OCI-LY3 (cell line): ENCODE data around the gene SMAGP.
"Not testable (repeated sequence)": the region's sequence is repeated elsewhere in the genome, so short reads cannot be mapped to it uniquely, and the experiment has no call there.

Source experiments
- H2AFZ ChIP-seq: fragments of 200-600, 300-600 bp; shearing (Covaris generic); 2 replicates; pipeline ENCODE4 v1.6.0; 2014; ENCODE audit warnings: antibody characterized with exemption, low read depth, low read length
- H3K27ac ChIP-seq: fragments of 200-600, 300-600 bp; sonication (generic); 2 replicates; pipeline ENCODE4 v1.5.1; 2014; ENCODE audit warnings: mild to moderate bottlenecking, low read length, moderate library complexity, mixed read lengths
- H3K27me3 ChIP-seq: fragments of 200-600, 300-600 bp; sonication (generic); 2 replicates; pipeline ENCODE4 v1.6.1; 2014; ENCODE audit warnings: low read depth, low read length, mixed read lengths
- H3K36me3 ChIP-seq: fragments of 200-600, 300-600 bp; sonication (generic); replicated peaks from 2 replicates; pipeline ENCODE3; 2014; ENCODE audit warnings: low read depth, low read length, mixed read lengths
- H3K4me1 ChIP-seq: fragments of 300-600, 200-600 bp; sonication (generic); 2 replicates; pipeline ENCODE4 v1.6.1; 2014; ENCODE audit warnings: low read length, mixed read lengths
- H3K4me2 ChIP-seq: fragments of 200-600, 300-600 bp; sonication (generic); 2 replicates; pipeline ENCODE4 v1.6.1; 2014; ENCODE audit warnings: low read length, mixed read lengths
- H3K4me3 ChIP-seq: fragments of 300-600, 200-600 bp; sonication (generic); 2 replicates; pipeline ENCODE4 v1.5.1; 2014; ENCODE audit warnings: antibody characterized with exemption, mild to moderate bottlenecking, low read length, moderate library complexity
- H3K79me2 ChIP-seq: fragments of 300-600, 200-600 bp; shearing (Covaris generic); 2 replicates; pipeline ENCODE4 v1.6.1; 2014; ENCODE audit warnings: mild to moderate bottlenecking, low read length, mixed read lengths
- H3K9ac ChIP-seq: fragments of 300-600, 200-600 bp; shearing (Covaris generic); 2 replicates; pipeline ENCODE4 v1.6.0; 2014; ENCODE audit warnings: mild to moderate bottlenecking, low read length, moderate library complexity
- H3K9me3 ChIP-seq: fragments of 200-600, 300-600 bp; shearing (Covaris generic); 2 replicates; pipeline ENCODE4 v1.6.1; 2014; ENCODE audit warnings: low read length, mixed read lengths; ENCODE audit not compliant: insufficient read depth
- H4K20me1 ChIP-seq: fragments of 200-600, 300-600 bp; sonication (generic); 2 replicates; pipeline ENCODE4 v1.6.1; 2016; ENCODE audit warnings: low read length, mixed read lengths; ENCODE audit not compliant: insufficient read depth
- EZH2phosphoT487 ChIP-seq: fragments of 200-600 bp; shearing (Covaris generic); IDR thresholded peaks from 2 replicates; pipeline ENCODE4 v1.6.1; 2018; ENCODE audit warnings: antibody characterized with exemption, mixed run types, low read depth
- TF ChIP-seq, protein P1 (sequence below): fragments of 200-600, 300-600 bp; sonication (generic); IDR thresholded peaks from 2 replicates; pipeline ENCODE4 v1.5.1; 2014; ENCODE audit warnings: antibody characterized with exemption, low read length, low read depth

SMAGP gene

DNA sequence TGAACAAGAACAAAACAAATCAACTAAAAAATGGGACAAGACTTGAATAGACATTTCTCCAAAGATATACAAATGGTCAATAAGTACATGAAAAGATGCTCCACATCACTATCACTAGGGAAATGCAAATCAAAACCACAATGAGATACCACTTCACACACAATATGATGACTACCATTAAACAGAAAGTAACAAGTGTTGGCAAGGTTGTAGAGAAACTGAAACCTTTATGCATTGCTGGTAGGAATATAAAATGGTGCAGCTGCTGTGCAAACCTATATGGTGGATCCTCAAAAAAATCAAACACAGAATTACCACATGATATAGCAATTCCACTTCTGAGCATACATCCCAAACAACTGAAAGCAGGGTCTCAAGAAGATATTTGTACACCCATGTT lies 5.2 kb downstream of the SMAGP start:
- Histone ChIP-seq H3K27me3 (no peaks in the 10 kb centered on the region), H4K20me1 (no peaks in the 10 kb centered on the region), H3K9me3 (no peaks in the 10 kb centered on the region), H3K36me3 (no peaks in the 10 kb centered on the region), H3K4me1 (peaks cover 4% of the 10 kb centered on the region; the same call in 1 of the 2 replicates), H3K4me2 (no peak overlapping the region), H3K4me3 (no peak overlapping the region), H3K79me2 (no peaks in the 10 kb centered on the region), H3K9ac (no peak overlapping the region), H3K27ac (no peak overlapping the region), H2AFZ (no peak overlapping the region)
- TF ChIP-seq, protein P1, sequence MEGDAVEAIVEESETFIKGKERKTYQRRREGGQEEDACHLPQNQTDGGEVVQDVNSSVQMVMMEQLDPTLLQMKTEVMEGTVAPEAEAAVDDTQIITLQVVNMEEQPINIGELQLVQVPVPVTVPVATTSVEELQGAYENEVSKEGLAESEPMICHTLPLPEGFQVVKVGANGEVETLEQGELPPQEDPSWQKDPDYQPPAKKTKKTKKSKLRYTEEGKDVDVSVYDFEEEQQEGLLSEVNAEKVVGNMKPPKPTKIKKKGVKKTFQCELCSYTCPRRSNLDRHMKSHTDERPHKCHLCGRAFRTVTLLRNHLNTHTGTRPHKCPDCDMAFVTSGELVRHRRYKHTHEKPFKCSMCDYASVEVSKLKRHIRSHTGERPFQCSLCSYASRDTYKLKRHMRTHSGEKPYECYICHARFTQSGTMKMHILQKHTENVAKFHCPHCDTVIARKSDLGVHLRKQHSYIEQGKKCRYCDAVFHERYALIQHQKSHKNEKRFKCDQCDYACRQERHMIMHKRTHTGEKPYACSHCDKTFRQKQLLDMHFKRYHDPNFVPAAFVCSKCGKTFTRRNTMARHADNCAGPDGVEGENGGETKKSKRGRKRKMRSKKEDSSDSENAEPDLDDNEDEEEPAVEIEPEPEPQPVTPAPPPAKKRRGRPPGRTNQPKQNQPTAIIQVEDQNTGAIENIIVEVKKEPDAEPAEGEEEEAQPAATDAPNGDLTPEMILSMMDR, result no peak
- TF ChIP-seq EZH2phosphoT487, result no peak

DNA sequence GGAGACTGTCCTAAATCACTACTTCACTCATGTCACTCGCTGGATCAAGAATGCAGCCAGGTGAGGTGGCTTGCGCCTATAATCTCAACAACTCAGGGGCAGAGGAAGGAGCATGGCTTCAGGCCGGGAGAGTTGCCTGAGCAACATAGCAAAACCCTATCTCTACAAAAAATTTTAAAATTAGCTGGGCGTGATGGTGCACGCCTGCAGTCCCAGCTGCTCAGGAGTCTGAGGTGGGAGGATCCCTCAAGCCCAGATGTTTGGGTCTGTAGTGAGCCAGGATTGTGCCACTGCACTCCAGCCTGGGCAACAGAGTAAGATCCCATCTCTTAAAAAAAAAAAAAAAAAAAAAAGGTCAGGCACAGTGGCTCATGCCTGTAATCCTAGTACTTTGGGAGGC lies 5.9 kb downstream of the SMAGP start:
- no peaks in the 10 kb centered on the region for H3K9me3 ChIP-seq
- no peak overlapping the region for H3K4me3 ChIP-seq
- H4K20me1 ChIP-seq, result no peaks in the 10 kb centered on the region
- TF ChIP-seq, protein P1, result no peak
- no peak for TF ChIP-seq EZH2phosphoT487
- no peak overlapping the region for H2AFZ ChIP-seq
- H3K4me1 ChIP-seq, result peaks cover 4% of the 10 kb centered on the region; the same call in 1 of the 2 replicates
- H3K27me3 ChIP-seq, result no peaks in the 10 kb centered on the region
- H3K9ac ChIP-seq, result no peak overlapping the region
- no peak overlapping the region for H3K4me2 ChIP-seq
- no peaks in the 10 kb centered on the region for H3K36me3 ChIP-seq
- no peak overlapping the region for H3K27ac ChIP-seq
- H3K79me2 ChIP-seq, result no peaks in the 10 kb centered on the region

DNA sequence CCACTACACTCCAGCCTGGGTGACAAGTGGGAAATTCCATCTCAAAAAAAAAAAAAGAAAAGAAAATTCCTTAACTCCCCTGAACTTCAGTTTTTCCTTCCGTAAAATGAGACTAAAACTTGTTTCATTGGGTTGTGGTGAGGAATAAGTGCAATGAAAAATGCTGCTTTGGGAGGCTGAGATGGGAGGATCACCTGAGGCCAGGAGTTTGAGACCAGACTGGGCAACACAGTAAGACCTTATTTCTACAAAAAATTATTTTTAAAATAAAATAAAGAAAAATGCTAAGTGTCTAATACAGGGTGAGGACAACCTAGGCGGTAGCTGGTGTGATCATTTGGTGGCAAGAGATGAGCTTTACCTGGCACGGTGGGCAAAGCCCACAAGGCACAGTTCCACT lies 6.9 kb downstream of the SMAGP start:
- no peaks in the 10 kb centered on the region for H3K9me3 ChIP-seq
- H3K79me2 ChIP-seq, result no peaks in the 10 kb centered on the region
- H3K4me2 ChIP-seq, result no peak overlapping the region
- H3K4me1 ChIP-seq, result peaks cover 4% of the 10 kb centered on the region; the same call in 1 of the 2 replicates
- TF ChIP-seq EZH2phosphoT487, result no peak
- TF ChIP-seq, protein P1, result no peak
- no peak overlapping the region for H3K9ac ChIP-seq
- H3K36me3 ChIP-seq, result no peaks in the 10 kb centered on the region
- no peaks in the 10 kb centered on the region for H3K27me3 ChIP-seq
- no peaks in the 10 kb centered on the region for H4K20me1 ChIP-seq
- no peak overlapping the region for H2AFZ ChIP-seq
- no peak overlapping the region for H3K4me3 ChIP-seq
- H3K27ac ChIP-seq, result no peak overlapping the region

DNA sequence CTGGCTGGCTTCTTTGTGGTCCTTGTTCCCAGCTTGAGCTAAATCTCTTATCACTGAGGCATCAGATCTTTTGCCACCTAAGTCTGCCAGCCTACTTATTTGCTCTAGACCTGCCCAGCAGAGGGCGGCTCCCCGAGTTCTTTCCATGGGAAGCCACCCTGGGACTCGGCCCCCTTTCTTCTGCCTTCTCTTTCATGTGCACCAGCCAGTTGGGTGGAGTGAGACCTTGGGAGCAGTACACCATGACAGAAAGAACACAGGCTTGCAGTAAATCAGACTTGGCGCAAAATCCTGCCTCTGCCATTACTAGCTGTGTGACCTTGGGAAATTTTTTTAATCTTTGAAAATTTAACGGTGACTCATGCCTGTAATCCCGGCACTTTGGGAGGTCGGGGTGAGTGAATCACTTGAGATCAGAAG lies 7.4 kb downstream of the SMAGP start:
- H3K4me2 ChIP-seq, result peak overlapping the region; percentile 31; the same call in 1 of the 2 replicates
- no peak overlapping the region for H3K27ac ChIP-seq
- H3K79me2 ChIP-seq, result no peaks in the 10 kb centered on the region

DNA sequence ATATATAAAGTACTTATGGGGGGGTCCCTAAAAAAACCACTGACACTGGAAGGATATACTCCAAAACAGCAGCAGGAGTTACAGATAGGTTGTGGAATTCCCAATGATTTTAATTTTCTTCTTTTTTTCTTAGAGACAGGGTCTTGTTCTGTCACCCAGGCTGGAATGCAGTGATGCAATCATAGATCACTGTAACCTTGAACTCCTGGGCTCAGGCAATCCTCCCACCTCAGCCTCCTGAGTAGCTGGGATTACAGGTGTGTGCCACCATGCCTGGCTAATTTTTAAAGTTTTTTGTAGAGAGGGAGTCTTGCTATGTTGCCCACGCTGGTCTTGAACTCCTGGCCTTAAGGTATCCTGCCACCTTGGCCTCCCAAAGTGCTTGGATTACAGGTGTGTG lies 10.6 kb downstream of the SMAGP start:
- not testable (repeated sequence) for H3K79me2 ChIP-seq, H3K9ac ChIP-seq

More for the DNA sequence above, 7.4 kb downstream of the SMAGP start:
- H3K4me3 ChIP-seq, result no peak overlapping the region
- H3K36me3 ChIP-seq, result no peaks in the 10 kb centered on the region
- H3K27me3 ChIP-seq, result no peaks in the 10 kb centered on the region
- no peaks in the 10 kb centered on the region for H4K20me1 ChIP-seq
- no peaks in the 10 kb centered on the region for H3K9me3 ChIP-seq
- TF ChIP-seq, protein P1, result peak; percentile 54
- no peak for TF ChIP-seq EZH2phosphoT487
- peaks cover 4% of the 10 kb centered on the region; the same call in 1 of the 2 replicates for H3K4me1 ChIP-seq
- no peak overlapping the region for H3K9ac ChIP-seq
- H2AFZ ChIP-seq, result no peak overlapping the region; the same call in 1 of the 2 replicates

More for the DNA sequence above, 10.6 kb downstream of the SMAGP start:
- not testable (repeated sequence) for H3K4me3 ChIP-seq, H3K9me3 ChIP-seq, H4K20me1 ChIP-seq, H3K27me3 ChIP-seq, H3K4me1 ChIP-seq, H3K27ac ChIP-seq, H3K4me2 ChIP-seq, H3K36me3 ChIP-seq, H2AFZ ChIP-seq
